GM12891 (cell line): ENCODE data around the gene RPGRIP1L.

Experiments used
- POLR2A ChIP-seq: IDR thresholded peaks from 2 replicates; pipeline ENCODE4 v1.6.1; 2011; ENCODE audit warnings: low read depth, low read length, control low read depth
- POLR2AphosphoS5 ChIP-seq: IDR thresholded peaks from 2 replicates; pipeline ENCODE4 v1.6.1; 2011; ENCODE audit warnings: low read depth, low read length, control low read depth
- TAF1 ChIP-seq: IDR thresholded peaks from 2 replicates; pipeline ENCODE4 v1.6.1; 2011; ENCODE audit warnings: low read depth, low read length, control low read depth

DNA sequence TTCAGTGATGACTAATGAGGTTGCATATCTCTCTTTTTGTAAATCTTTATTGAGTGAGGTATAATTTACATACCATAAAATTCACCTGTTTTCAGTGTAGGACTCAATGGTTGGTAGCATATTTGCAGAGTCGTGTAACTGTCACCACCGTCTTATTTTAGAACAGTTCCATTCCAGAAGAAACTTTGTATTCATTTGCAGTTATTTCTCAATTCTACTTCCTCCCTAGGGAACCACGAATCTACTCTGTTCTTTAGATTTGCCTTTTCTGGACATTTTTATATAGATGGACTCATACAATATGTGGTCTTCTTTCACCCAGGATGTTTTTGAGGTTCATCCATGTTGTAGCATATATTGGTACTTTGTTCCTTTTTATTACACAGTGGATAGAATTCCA lies 4.0 kb upstream of the RPGRIP1L start:
- TF ChIP-seq POLR2AphosphoS5 (no peak), POLR2A (no peak), TAF1 (no peak)
